GM12874 (cell line): ENCODE results near the gene ANGEL1.

Source experiments
- TF ChIP-seq, protein P1 (sequence below): IDR thresholded peaks from 2 replicates; pipeline ENCODE4 v1.5.1; 2011; ENCODE audit warnings: low read depth, mild to moderate bottlenecking, control low read depth, low read length, moderate library complexity; ENCODE audit not compliant: insufficient read depth

Gene ANGEL1

GRCh38 chr14:76768671-76769500 lies 43.8 kb downstream of the ANGEL1 start:
- TF ChIP-seq, protein P1, sequence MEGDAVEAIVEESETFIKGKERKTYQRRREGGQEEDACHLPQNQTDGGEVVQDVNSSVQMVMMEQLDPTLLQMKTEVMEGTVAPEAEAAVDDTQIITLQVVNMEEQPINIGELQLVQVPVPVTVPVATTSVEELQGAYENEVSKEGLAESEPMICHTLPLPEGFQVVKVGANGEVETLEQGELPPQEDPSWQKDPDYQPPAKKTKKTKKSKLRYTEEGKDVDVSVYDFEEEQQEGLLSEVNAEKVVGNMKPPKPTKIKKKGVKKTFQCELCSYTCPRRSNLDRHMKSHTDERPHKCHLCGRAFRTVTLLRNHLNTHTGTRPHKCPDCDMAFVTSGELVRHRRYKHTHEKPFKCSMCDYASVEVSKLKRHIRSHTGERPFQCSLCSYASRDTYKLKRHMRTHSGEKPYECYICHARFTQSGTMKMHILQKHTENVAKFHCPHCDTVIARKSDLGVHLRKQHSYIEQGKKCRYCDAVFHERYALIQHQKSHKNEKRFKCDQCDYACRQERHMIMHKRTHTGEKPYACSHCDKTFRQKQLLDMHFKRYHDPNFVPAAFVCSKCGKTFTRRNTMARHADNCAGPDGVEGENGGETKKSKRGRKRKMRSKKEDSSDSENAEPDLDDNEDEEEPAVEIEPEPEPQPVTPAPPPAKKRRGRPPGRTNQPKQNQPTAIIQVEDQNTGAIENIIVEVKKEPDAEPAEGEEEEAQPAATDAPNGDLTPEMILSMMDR: no peak

- TF ChIP-seq, protein P1: no peak
Measured at GRCh38 chr14:76767681-76768656, 44.7 kb downstream of the ANGEL1 start.

- TF ChIP-seq, protein P1: no peak
Measured at GRCh38 chr14:76765461-76765931, 47.2 kb downstream of the ANGEL1 start.

DNA sequence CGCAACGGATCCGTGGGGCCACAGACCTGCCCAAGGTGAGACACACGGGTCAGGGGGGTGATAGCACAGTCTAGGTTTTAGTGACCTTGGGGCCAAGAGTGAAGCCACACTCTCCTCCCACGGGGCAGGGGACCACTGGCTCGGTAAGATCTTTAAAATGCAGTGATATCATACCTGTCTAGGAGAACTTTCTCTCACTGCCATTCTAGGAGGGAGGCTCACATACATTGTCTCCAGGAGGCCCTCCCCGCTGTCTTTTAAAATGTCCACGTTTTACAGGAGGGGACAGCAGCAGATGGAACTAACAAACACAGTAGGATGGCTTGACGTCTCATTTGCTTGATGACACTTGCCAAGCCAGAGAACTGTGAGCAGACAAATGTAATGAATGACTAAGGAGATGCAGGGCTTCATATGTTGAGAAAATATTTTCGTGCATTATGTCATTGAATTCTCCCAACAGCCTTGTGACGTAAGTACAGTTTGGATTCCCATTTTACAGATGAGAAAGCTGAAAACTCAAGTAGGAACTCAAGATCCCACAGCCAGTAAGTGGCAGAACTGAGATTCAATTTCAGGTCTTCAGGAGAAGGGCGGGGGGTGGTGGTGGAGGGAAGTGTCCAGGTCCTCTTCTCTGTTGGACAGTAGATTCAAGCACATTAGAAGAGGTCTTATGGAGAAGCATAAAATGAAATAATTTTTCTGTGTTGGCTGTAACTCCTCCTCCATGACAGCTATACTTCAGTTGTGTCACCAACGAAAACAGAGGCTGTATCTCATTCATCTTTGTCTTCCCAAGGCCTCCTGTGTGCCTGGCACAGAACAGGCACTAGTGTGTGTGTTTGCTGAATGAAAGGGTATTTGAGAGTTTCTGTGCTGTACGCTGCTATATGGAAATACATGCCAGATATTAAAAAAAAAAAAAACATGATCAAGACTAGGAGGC lies 49.3 kb downstream of the ANGEL1 start:
- TF ChIP-seq, protein P1: no peak

DNA sequence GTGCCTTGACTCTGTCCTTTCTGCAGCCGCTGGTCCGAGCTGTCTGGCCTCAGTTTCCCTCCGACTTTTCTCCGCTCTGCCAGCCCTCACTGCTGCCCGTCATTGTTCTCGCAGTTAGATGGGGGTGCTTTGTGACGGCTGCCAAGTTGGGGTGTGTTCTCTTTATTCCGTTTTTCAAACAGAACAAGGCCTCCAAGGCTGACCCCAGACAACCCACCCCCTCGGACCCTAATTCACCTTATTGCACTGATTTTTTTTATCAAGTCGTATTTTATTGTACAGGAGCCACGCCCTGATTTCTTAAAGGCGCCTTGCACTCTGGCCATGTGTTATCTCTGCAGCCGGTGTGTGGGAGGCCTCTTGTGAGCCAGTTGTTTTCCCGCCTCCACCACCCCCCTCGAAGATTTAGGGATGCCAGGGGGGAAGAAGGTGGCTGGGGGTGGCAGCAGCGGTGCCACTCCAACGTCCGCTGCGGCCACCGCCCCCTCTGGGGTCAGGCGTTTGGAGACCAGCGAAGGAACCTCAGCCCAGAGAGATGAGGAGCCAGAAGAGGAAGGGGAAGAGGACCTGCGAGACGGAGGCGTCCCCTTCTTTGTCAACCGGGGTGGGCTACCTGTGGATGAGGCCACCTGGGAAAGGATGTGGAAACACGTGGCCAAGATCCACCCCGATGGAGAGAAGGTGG lies 50.1 kb downstream of the ANGEL1 start:
- TF ChIP-seq, protein P1: no peak

DNA sequence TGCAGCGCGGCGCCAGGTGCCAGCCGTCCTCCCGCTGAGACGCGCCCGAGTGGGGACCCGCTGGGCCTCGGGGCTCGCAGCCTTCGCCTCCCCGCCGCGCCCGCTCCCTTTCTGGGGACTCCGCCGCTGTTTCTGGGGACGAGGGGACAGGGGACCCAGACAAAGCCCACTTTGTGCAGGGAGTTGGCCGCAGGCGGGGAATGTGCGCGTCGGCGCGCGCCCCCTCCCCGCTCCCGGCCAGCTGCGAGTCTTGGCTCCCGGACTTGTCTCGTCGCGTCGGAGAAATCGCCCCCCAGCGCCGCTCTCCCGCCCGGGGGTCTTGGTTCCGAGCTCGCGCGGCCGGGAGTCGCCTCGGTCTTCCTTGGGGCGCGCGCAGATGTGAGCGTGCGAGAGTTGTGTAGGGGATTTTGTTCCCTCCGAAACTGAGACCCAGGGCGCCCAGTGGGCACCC lies 50.7 kb downstream of the ANGEL1 start:
- TF ChIP-seq, protein P1: no peak
